Stromal cell of bone marrow (primary cell): ENCODE results near the gene VPS36.
"Not testable (repeated sequence)": the region's sequence is repeated elsewhere in the genome, so short reads cannot be mapped to it uniquely, and the experiment has no call there.

Experiments
- DNase-seq: peaks from one replicate; pipeline ENCODE4 v3.0.0-alpha.2; 2012; ENCODE audit warnings: low read depth

The VPS36 gene

GRCh38 chr13:52450012-52450792 lies at the start of gene VPS36:
TSS of gene VPS36 (minus strand) at chr13:52450634. CDS start at chr13:52450594, 40 bp downstream.
- peak; percentile 88 for DNase-seq

- not testable (repeated sequence) for DNase-seq
Observed at GRCh38 chr13:52497979-52498378, 47.5 kb upstream of the VPS36 start.

GRCh38 chr13:52494241-52494640 lies 43.8 kb upstream of the VPS36 start:
- not testable (repeated sequence) for DNase-seq

- not testable (repeated sequence) for DNase-seq
Observed at GRCh38 chr13:52491015-52491414, 40.6 kb upstream of the VPS36 start.

- DNase-seq: not testable (repeated sequence)
Observed at GRCh38 chr13:52488763-52489162, 38.3 kb upstream of the VPS36 start.

- not testable (repeated sequence) for DNase-seq
Observed at GRCh38 chr13:52487078-52487477, 36.6 kb upstream of the VPS36 start.

GRCh38 chr13:52480677-52481428 lies 30.4 kb upstream of the VPS36 start:
- DNase-seq: not testable (repeated sequence)

- not testable (repeated sequence) for DNase-seq
Observed at GRCh38 chr13:52468487-52468886, 18.1 kb upstream of the VPS36 start.

GRCh38 chr13:52463526-52463925 lies 13.1 kb upstream of the VPS36 start:
- DNase-seq: no peak

GRCh38 chr13:52461265-52461664 lies 10.8 kb upstream of the VPS36 start:
- DNase-seq: no peak

- peak; percentile 74 for DNase-seq
Observed at GRCh38 chr13:52459668-52460067, 9.2 kb upstream of the VPS36 start.

GRCh38 chr13:52455677-52456041 lies 5.2 kb upstream of the VPS36 start:
- peak; percentile 25 for DNase-seq

GRCh38 chr13:52454820-52455676 lies 4.6 kb upstream of the VPS36 start, which contains the start of gene CKAP2:
TSS of gene CKAP2 (plus strand) at chr13:52455478. CDS start at chr13:52455557, 79 bp downstream.
- peak; percentile 88 for DNase-seq

GRCh38 chr13:52454459-52454819 lies 4.0 kb upstream of the VPS36 start:
- DNase-seq: no peak

- DNase-seq: no peak
Observed at GRCh38 chr13:52452470-52452869, 2.0 kb upstream of the VPS36 start.

GRCh38 chr13:52451135-52451804 lies 836 bp upstream of the VPS36 start:
- DNase-seq: no peak

GRCh38 chr13:52450793-52451116 lies 321 bp upstream of the VPS36 start:
- no peak for DNase-seq

- DNase-seq: no peak
Observed at GRCh38 chr13:52449331-52450011, 963 bp downstream of the VPS36 start.

- no peak for DNase-seq
Observed at GRCh38 chr13:52447815-52448552, 2.5 kb downstream of the VPS36 start.

GRCh38 chr13:52447354-52447753 lies 3.1 kb downstream of the VPS36 start:
- DNase-seq: no peak

GRCh38 chr13:52446265-52446664 lies 4.2 kb downstream of the VPS36 start:
- DNase-seq: no peak
